ENCODE results near the gene TMEM179. TPM values are rescaled to one million over a fixed set of nuclear protein-coding genes. Genes with fewer than 3 reads are reported as not detected.

TMEM179 gene
- total RNA-seq, 2 donors from 2014 or later: 0.26 TPM; not detected in 1

GRCh38 chr14:104590240-104590965 lies 14.2 kb downstream of the TMEM179 start:
- Mint-ChIP-seq H3K36me3 (ENCODE audit: low read depth) (no peaks in the 10 kb centered on the region), H3K27me3 (peaks cover 12% of the 10 kb centered on the region), H3K9me3 (no peaks in the 10 kb centered on the region), H3K4me3 (no peak overlapping the region), H3K4me1 (peaks cover 4% of the 10 kb centered on the region), H3K27ac (no peak overlapping the region)
- no peak for ATAC-seq (replicated peaks)

- no peaks in the 10 kb centered on the region for H3K36me3 Mint-ChIP-seq (ENCODE audit: low read depth)
- no peak for ATAC-seq (replicated peaks)
- no peaks in the 10 kb centered on the region for H3K9me3 Mint-ChIP-seq
- peaks cover 4% of the 10 kb centered on the region for H3K4me1 Mint-ChIP-seq
- H3K27me3 Mint-ChIP-seq: peaks cover 14% of the 10 kb centered on the region
- no peak overlapping the region for H3K4me3 Mint-ChIP-seq
- no peak overlapping the region for H3K27ac Mint-ChIP-seq
Measured at GRCh38 chr14:104589338-104590195, 15.0 kb downstream of the TMEM179 start.

- Mint-ChIP-seq H3K4me1 (peaks cover 4% of the 10 kb centered on the region), H3K4me3 (no peak overlapping the region), H3K27me3 (peaks cover 19% of the 10 kb centered on the region), H3K27ac (no peak overlapping the region), H3K9me3 (no peaks in the 10 kb centered on the region), H3K36me3 (ENCODE audit: low read depth) (no peaks in the 10 kb centered on the region)
- no peak for ATAC-seq (replicated peaks)
Measured at GRCh38 chr14:104588066-104588857, 16.3 kb downstream of the TMEM179 start.

- no peaks in the 10 kb centered on the region for H3K9me3 Mint-ChIP-seq
- no peaks in the 10 kb centered on the region for H3K36me3 Mint-ChIP-seq (ENCODE audit: low read depth)
- H3K4me1 Mint-ChIP-seq: peaks cover 4% of the 10 kb centered on the region
- no peak overlapping the region for H3K27ac Mint-ChIP-seq
- ATAC-seq (replicated peaks): no peak
- peaks cover 19% of the 10 kb centered on the region for H3K27me3 Mint-ChIP-seq
- H3K4me3 Mint-ChIP-seq: no peak overlapping the region
Measured at GRCh38 chr14:104587641-104588040, 16.9 kb downstream of the TMEM179 start.

GRCh38 chr14:104586832-104587620 lies 17.5 kb downstream of the TMEM179 start:
- no peak for ATAC-seq (replicated peaks)
- Mint-ChIP-seq H3K36me3 (ENCODE audit: low read depth) (no peaks in the 10 kb centered on the region), H3K9me3 (no peaks in the 10 kb centered on the region), H3K27me3 (peaks cover 13% of the 10 kb centered on the region), H3K27ac (no peak overlapping the region), H3K4me1 (no peaks in the 10 kb centered on the region), H3K4me3 (no peak overlapping the region)

- ATAC-seq (replicated peaks): no peak
- H3K4me1 Mint-ChIP-seq: no peaks in the 10 kb centered on the region
Measured at GRCh38 chr14:104585966-104586697, 18.4 kb downstream of the TMEM179 start.

GRCh38 chr14:104584557-104584956 lies 20.0 kb downstream of the TMEM179 start:
- Mint-ChIP-seq H3K36me3 (ENCODE audit: low read depth) (no peaks in the 10 kb centered on the region), H3K27me3 (peaks cover 10% of the 10 kb centered on the region), H3K4me3 (no peak overlapping the region), H3K27ac (no peak overlapping the region), H3K9me3 (no peaks in the 10 kb centered on the region), H3K4me1 (no peaks in the 10 kb centered on the region)
- no peak for ATAC-seq (replicated peaks)

More at GRCh38 chr14:104585966-104586697, 18.4 kb downstream of the TMEM179 start:
- H3K27me3 Mint-ChIP-seq: peaks cover 12% of the 10 kb centered on the region
- no peak overlapping the region for H3K4me3 Mint-ChIP-seq
- H3K9me3 Mint-ChIP-seq: no peaks in the 10 kb centered on the region
- no peak overlapping the region for H3K27ac Mint-ChIP-seq
- H3K36me3 Mint-ChIP-seq (ENCODE audit: low read depth): no peaks in the 10 kb centered on the region

GRCh38 chr14:104583424-104584306 lies 20.9 kb downstream of the TMEM179 start:
- Mint-ChIP-seq H3K4me3 (no peak overlapping the region), H3K9me3 (no peaks in the 10 kb centered on the region), H3K4me1 (no peaks in the 10 kb centered on the region), H3K27ac (no peak overlapping the region), H3K36me3 (ENCODE audit: low read depth) (no peaks in the 10 kb centered on the region), H3K27me3 (peaks cover 10% of the 10 kb centered on the region)
- no peak for ATAC-seq (replicated peaks)

GRCh38 chr14:104582662-104583061 lies 21.9 kb downstream of the TMEM179 start:
- Mint-ChIP-seq H3K27me3 (peaks cover 10% of the 10 kb centered on the region), H3K9me3 (no peaks in the 10 kb centered on the region), H3K36me3 (ENCODE audit: low read depth) (no peaks in the 10 kb centered on the region), H3K27ac (no peak overlapping the region), H3K4me1 (no peaks in the 10 kb centered on the region), H3K4me3 (no peak overlapping the region)
- ATAC-seq (replicated peaks): no peak

GRCh38 chr14:104582005-104582404 lies 22.6 kb downstream of the TMEM179 start:
- no peak overlapping the region for H3K4me3 Mint-ChIP-seq
- peaks cover 10% of the 10 kb centered on the region for H3K27me3 Mint-ChIP-seq
- ATAC-seq (replicated peaks): no peak
- no peak overlapping the region for H3K27ac Mint-ChIP-seq
- no peaks in the 10 kb centered on the region for H3K9me3 Mint-ChIP-seq
- H3K36me3 Mint-ChIP-seq (ENCODE audit: low read depth): no peaks in the 10 kb centered on the region
- H3K4me1 Mint-ChIP-seq: no peaks in the 10 kb centered on the region

- Mint-ChIP-seq H3K27ac (no peak overlapping the region), H3K4me1 (no peaks in the 10 kb centered on the region)
Measured at GRCh38 chr14:104581521-104581920, 23.1 kb downstream of the TMEM179 start.

GRCh38 chr14:104580961-104581360 lies 23.6 kb downstream of the TMEM179 start:
- H3K4me1 Mint-ChIP-seq: no peaks in the 10 kb centered on the region
- H3K4me3 Mint-ChIP-seq: no peak overlapping the region
- H3K9me3 Mint-ChIP-seq: no peaks in the 10 kb centered on the region
- ATAC-seq (replicated peaks): no peak
- H3K36me3 Mint-ChIP-seq (ENCODE audit: low read depth): no peaks in the 10 kb centered on the region
- peaks cover 10% of the 10 kb centered on the region for H3K27me3 Mint-ChIP-seq
- no peak overlapping the region for H3K27ac Mint-ChIP-seq

More at GRCh38 chr14:104581521-104581920, 23.1 kb downstream of the TMEM179 start:
- no peaks in the 10 kb centered on the region for H3K36me3 Mint-ChIP-seq (ENCODE audit: low read depth)
- no peak for ATAC-seq (replicated peaks)
- H3K4me3 Mint-ChIP-seq: no peak overlapping the region
- H3K9me3 Mint-ChIP-seq: no peaks in the 10 kb centered on the region
- H3K27me3 Mint-ChIP-seq: peaks cover 10% of the 10 kb centered on the region
